Measurements from ENCODE around the gene TMEM108.

GRCh38 chr3:133354721-133355120 is 316.5 kb downstream of the TMEM108 start:
- TF ChIP-seq, protein P1, sequence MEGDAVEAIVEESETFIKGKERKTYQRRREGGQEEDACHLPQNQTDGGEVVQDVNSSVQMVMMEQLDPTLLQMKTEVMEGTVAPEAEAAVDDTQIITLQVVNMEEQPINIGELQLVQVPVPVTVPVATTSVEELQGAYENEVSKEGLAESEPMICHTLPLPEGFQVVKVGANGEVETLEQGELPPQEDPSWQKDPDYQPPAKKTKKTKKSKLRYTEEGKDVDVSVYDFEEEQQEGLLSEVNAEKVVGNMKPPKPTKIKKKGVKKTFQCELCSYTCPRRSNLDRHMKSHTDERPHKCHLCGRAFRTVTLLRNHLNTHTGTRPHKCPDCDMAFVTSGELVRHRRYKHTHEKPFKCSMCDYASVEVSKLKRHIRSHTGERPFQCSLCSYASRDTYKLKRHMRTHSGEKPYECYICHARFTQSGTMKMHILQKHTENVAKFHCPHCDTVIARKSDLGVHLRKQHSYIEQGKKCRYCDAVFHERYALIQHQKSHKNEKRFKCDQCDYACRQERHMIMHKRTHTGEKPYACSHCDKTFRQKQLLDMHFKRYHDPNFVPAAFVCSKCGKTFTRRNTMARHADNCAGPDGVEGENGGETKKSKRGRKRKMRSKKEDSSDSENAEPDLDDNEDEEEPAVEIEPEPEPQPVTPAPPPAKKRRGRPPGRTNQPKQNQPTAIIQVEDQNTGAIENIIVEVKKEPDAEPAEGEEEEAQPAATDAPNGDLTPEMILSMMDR (IDR thresholded peaks at IDR 0.05) = no peak
- TF ChIP-seq EP300 (IDR thresholded peaks at IDR 0.05) (no peak), POLR2A (IDR thresholded peaks at IDR 0.05) (no peak)
